Right lobe of liver (tissue), 6 donors: ENCODE results near the gene SLC7A11. TPM values are rescaled to one million over a fixed set of nuclear protein-coding genes. Genes with fewer than 3 reads are reported as not detected.
"Not testable (repeated sequence)": the region's sequence is repeated elsewhere in the genome, so short reads cannot be mapped to it uniquely, and the experiment has no call there.

Source experiments
- ATAC-seq, 4 donors: fragments of 200-7000 bp; cut with Tn5 transposase; one replicate each; pipeline ENCODE4 v1.9.1; 2020; ENCODE audit warnings: mild to moderate bottlenecking in 4 of 4, moderate library complexity in 4 of 4
- DNase-seq, 3 donors: peaks; one replicate each; pipeline ENCODE4 v3.0.0-alpha.2; 2020
- H3K27ac ChIP-seq, 3 donors: fragments of 200-600 bp; one replicate each; pipeline ENCODE4 v1.8.0; 2022
- H3K27me3 ChIP-seq, 2 donors: fragments of 200-600 bp; one replicate each; pipeline ENCODE4 v1.8.0; 2022
- H3K36me3 ChIP-seq, 4 donors: fragments of 200-600 bp; sonication (generic) in 1 of 4; one replicate each; pipeline versions ENCODE4 v1.5.1 to v1.8.0; 2017 to 2022; ENCODE audit warnings: control low read depth in 1 of 4
- H3K4me1 ChIP-seq, 4 donors: fragments of 200-600 bp; sonication (generic) in 1 of 4; one replicate each; pipeline versions ENCODE4 v1.5.1 to v1.8.0; 2017 to 2022; ENCODE audit warnings: control low read depth in 1 of 4
- H3K4me3 ChIP-seq, 3 donors: fragments of 200-600 bp; one replicate each; pipeline ENCODE4 v1.8.0; 2022
- H3K9me3 ChIP-seq, 4 donors: fragments of 200-600 bp; sonication (generic) in 1 of 4; one replicate each; pipeline versions ENCODE4 v1.5.1 to v1.8.0; 2017 to 2022; ENCODE audit warnings: control low read depth in 1 of 4
- POLR2A ChIP-seq: fragments of 450-650 bp; IDR thresholded peaks from one replicate; pipeline ENCODE4 v1.6.1; 2017; ENCODE audit warnings: antibody characterized with exemption, mild to moderate bottlenecking
- WGBS: methylation state at CpG from one replicate; pipeline ENCODE4 v1.1.6; 2018; ENCODE audit warnings: low coverage, low lambda C conversion rate; ENCODE audit not compliant: insufficient coverage; ENCODE audit errors: missing lambda C conversion rate; 5-methylcytosine and 5-hydroxymethylcytosine counted together
- intact Hi-C, 2 donors: fragments of 100-400 bp; cut with DNase I; formaldehyde crosslinking; loops; one replicate each; pipeline versions ENCODE4 v1.11.2 to v1.14.1; 2022
- total RNA-seq, 6 experiments: library from RNA; depleted of rRNA in 2 of 6; stranded (reverse); fragments of >200 nt in 2 of 6; fragmentation: NEBNext Ultra II Directional in 3 of 6; extraction: Animal tissue kit (Norgen Biotek cat#: 25700) in 3 of 6; gene quantifications; one replicate each; pipeline versions ENCODE4 v1.1.0 to v1.2.4, GENCODE V29; 2016 to 2023
- TF ChIP-seq, protein P1 (sequence below), 4 donors: fragments of 200-600 bp in 3 of 4; fragments of 450-650 bp in 1 of 4; IDR thresholded peaks; one replicate each; pipeline versions ENCODE4 v1.5.1 to v1.8.0; 2016 to 2022; ENCODE audit warnings: antibody characterized with exemption in 4 of 4, mild to moderate bottlenecking in 2 of 4
- donor health status: DM: no; HTN: yes; CAD: no.
- donor health status: DM: no; HTN: no; CAD: no.
- donor health status: DM: no; HTN: no; CAD: no.
- donor health status: DM: no; HTN: yes; CAD: no.
- donor health status: DM: no; HTN: yes; CAD: no.

The SLC7A11 gene
- total RNA-seq, 6 experiments from 2014 or later, result 0.02 to 1.8 (median 0.35) TPM; not detected in 1

DNA sequence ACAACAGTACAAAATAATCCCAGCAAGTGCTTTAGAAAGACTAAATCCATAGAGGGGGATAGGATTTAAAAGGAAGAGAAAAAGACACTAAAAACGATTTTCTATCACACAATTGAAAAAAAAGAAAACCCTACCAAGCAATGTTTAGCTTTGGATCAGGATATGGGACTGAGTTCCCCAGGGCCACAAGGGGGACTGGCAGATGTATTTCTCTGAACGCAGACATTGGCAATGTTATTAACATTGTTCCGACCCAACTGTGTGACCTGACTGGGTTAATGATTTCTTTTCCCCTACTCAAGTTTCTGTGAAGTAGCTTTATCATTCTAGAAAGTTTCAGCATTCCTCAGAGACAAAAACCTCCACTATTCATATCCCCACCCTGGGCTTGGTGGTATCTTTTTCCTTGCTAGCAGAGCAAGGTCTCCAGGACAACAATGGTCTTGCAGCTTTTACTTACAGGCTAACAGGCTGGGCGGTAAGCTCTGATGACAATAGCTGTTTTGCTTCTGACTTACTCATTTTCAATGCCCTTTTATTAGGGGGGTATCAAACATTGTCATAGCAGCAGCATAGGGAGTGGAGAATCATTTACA lies 25.8 kb downstream of the SLC7A11 start:
- no peak for TF ChIP-seq POLR2A
- TF ChIP-seq, protein P1, sequence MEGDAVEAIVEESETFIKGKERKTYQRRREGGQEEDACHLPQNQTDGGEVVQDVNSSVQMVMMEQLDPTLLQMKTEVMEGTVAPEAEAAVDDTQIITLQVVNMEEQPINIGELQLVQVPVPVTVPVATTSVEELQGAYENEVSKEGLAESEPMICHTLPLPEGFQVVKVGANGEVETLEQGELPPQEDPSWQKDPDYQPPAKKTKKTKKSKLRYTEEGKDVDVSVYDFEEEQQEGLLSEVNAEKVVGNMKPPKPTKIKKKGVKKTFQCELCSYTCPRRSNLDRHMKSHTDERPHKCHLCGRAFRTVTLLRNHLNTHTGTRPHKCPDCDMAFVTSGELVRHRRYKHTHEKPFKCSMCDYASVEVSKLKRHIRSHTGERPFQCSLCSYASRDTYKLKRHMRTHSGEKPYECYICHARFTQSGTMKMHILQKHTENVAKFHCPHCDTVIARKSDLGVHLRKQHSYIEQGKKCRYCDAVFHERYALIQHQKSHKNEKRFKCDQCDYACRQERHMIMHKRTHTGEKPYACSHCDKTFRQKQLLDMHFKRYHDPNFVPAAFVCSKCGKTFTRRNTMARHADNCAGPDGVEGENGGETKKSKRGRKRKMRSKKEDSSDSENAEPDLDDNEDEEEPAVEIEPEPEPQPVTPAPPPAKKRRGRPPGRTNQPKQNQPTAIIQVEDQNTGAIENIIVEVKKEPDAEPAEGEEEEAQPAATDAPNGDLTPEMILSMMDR (IDR thresholded peaks at IDR 0.05), result no peak
- intact Hi-C loops, result no loop called here
- Histone ChIP-seq H3K27ac (no peak overlapping the region), H3K4me3 (no peak overlapping the region), H3K4me1 (no peaks in the 10 kb centered on the region), H3K9me3 (no peaks in the 10 kb centered on the region), H3K27me3 (no peaks in the 10 kb centered on the region), H3K36me3 (no peaks in the 10 kb centered on the region)
- DNase-seq, result no peak
- WGBS, result 54% methylated on average over 4 of the region's 4 CpGs
- ATAC-seq, result no peak

DNA sequence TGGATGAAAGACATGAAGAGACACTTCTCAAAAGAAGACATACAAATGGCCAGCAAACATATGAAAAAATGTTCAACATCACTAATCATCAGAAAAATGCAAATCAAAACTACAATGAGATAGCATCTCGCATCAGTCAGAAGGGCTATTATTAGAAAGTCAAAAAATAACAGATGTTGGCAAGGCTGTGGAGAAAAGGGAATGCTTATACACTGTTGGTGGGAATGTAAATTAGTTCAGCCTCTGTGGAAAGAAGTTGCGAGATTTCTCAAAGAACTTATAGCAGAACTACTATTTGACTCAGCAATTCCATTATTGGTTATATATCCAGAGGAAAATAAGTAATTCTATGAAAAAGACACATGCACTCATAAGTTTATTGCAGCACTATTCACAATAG lies 31.6 kb downstream of the SLC7A11 start:
- H3K4me1 ChIP-seq, H3K36me3 ChIP-seq, H3K4me3 ChIP-seq, H3K27me3 ChIP-seq, intact Hi-C loops, H3K27ac ChIP-seq, H3K9me3 ChIP-seq, ATAC-seq, DNase-seq: not testable (repeated sequence)
- WGBS, result 67% methylated on average over 2 of the region's 2 CpGs

DNA sequence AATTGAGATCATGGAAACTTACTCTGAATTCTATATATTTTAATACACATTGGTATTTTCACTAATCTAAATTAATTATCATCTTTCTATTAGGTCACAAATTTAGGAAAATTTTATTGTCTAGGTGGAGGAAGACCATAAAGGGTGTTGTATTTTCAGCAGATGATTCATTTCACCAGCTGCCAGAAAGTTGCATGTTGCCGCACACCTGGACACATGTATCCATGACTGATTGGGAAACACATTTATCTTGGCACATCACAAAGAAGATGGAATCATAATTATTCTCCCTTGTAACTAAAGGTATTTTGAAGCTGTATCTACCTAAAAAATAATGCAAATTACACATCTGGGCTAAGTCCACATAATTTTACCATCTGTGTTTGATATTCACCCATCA lies 33.1 kb downstream of the SLC7A11 start:
- Histone ChIP-seq H3K27me3 (no peaks in the 10 kb centered on the region), H3K4me1 (no peaks in the 10 kb centered on the region), H3K4me3 (no peak overlapping the region), H3K36me3 (no peaks in the 10 kb centered on the region), H3K27ac (no peak overlapping the region), H3K9me3 (no peaks in the 10 kb centered on the region)
- intact Hi-C loops, result no loop called here
- no peak for DNase-seq
- WGBS, result 100% methylated on average over 1 of the region's 1 CpG
- no peak for ATAC-seq
- TF ChIP-seq, protein P1 (IDR thresholded peaks at IDR 0.05), result no peak
- TF ChIP-seq POLR2A, result no peak

DNA sequence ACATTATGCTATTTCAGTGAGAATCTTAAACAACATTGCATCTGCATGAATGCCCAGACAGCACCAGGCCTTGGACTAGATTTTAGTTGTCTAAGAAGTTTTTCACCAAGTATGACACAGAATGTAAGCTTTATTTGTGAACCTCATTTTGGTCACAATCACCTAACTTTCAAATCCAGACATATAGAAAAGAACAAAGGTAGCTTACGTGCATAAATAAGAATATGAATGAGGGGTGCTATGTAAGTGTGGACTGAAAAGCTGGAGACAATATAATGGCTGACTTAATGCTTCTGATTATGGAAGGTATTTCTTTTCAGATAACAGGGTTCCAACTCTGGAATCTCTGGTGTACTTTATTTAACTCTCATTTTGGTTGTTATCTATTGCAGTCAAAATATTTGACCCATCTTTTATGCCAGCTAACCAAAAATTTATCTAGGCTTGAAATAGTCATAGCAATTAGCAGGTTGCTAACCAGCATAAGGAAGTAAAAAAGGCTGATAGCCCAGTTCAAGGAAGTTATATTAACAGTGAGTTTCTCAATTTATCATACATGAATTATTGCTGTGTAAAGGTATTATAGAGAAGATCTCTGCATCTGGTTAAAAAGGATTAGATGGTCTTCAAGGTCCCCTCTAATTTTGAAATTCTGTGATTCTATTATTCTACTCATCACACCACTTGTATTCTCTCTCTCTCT lies 36.5 kb downstream of the SLC7A11 start:
- Histone ChIP-seq H3K36me3 (no peaks in the 10 kb centered on the region), H3K27ac (no peak overlapping the region), H3K27me3 (no peaks in the 10 kb centered on the region), H3K4me1 (no peaks in the 10 kb centered on the region), H3K9me3 (no peaks in the 10 kb centered on the region), H3K4me3 (no peak overlapping the region)
- WGBS, result 92% methylated on average over 1 of the region's 1 CpG
- DNase-seq, result no peak
- TF ChIP-seq, protein P1 (IDR thresholded peaks at IDR 0.05), result no peak
- TF ChIP-seq POLR2A, result no peak
- intact Hi-C loops, result no loop called here
- no peak for ATAC-seq

DNA sequence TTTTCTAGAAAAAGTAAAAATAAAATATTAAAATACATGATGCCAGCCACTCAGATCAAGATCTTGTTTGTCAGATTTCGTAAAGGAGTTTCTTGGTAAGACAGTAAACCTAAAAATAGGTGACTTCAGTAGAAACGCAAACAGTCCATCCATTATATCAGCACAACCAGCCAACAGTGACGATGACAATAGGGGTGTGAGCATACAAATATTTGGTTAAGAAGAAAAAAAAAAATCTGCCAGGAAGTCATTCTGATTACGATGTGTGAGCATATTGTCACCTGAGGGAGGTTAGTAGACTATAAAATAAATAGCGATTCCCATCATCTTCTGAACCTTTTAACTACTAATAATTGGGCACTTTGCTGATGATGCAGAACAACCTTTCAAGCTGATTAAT lies 37.6 kb downstream of the SLC7A11 start:
- DNase-seq, result no peak
- H3K4me1 ChIP-seq, result peaks cover 0 to 2% (median 0%) of the 10 kb centered on the region in 4 donors
- no peak for TF ChIP-seq POLR2A
- TF ChIP-seq, protein P1 (IDR thresholded peaks at IDR 0.05), result no peak
- 41% methylated on average over 5 of the region's 5 CpGs for WGBS
- no peaks in the 10 kb centered on the region for H3K9me3 ChIP-seq
- ATAC-seq, result no peak
- H3K4me3 ChIP-seq, result no peak overlapping the region
- intact Hi-C loops, result no loop called here
- no peaks in the 10 kb centered on the region for H3K27me3 ChIP-seq
- no peak overlapping the region for H3K27ac ChIP-seq
- H3K36me3 ChIP-seq, result no peaks in the 10 kb centered on the region
